ENCODE data around the gene ADA.
"Not testable (repeated sequence)": the region's sequence is repeated elsewhere in the genome, so short reads cannot be mapped to it uniquely, and the experiment has no call there.

ADA gene

DNA sequence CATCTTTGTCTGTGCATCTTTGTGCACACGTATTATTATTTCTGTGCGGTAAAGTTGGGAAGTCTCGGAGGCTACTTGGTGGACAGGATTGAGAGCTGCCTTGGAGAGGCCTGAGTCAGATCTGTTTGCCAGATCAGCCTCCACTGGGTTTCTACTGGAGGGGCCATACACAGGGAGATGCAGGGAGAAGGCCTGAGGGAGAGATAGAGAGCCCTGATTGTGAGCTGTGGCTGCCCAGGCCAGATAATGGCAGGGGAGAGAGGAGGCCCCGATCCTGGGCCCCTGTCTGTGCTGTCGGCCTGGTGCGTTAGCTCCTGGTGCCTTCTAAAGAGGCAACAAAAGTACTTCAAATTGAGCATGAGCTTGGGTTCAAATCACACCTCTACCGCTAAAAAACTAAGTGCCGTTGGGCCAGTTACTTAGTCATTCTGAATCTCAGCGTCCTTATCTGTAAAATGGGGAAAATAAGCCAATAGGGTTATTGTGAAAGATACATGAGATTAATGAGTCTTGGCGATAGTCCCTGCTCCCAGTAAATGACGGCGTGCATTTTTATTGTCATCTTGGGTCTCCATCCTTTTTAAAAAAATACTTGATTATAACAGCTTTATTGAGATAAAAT is 27.6 kb upstream of the ADA start:
- no peak for DNase-seq (ENCODE audit: low read depth)

DNA sequence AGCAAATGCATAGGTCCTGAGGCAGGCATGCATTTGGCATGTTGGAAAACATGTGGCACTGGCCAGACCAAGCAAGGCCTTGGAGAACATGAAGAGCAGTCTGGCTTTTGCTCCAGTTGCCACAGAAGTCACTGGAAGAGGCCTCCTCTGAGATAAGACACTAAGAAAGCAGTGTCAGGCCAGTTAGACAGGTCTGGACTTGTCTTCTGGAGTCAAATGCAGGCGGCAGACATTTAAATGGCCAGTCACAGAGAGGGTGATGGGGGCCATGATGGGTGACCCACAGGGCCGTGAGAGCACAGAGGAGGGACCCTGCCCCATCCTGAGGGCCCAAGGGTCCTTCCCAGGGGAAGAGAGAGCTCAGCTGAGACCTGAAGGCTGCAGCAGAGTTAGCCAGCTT is 26.7 kb upstream of the ADA start:
- DNase-seq (ENCODE audit: low read depth), result no peak

DNA sequence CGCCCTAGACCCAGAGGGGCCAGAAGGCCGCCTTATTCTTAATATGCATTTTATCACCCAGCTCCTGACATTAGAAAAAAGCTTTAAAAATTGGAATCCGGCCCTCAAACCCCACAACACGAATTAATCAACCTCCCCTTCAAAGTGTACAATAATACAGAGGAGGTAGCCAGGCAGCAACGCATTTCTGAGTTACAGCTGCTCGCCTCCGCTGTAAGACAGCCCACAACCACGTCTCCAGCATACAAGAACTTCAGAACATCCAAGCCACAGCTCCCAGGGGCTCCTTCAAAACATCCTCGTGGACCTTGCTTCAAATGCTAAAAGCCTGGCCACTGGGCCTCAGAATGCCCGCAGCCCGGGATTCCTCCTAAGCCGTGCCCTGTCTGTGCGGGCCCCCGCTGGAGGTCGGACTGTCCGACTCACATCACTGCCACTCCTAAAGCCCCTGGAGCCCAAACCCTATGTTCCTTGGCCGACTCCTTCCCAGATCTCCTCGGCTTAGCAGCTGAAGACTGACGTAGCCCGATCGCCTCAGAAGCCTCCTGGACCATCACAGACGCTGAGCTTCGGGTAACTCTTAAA is 20.9 kb upstream of the ADA start:
- DNase-seq (ENCODE audit: low read depth), result not testable (repeated sequence)

DNA sequence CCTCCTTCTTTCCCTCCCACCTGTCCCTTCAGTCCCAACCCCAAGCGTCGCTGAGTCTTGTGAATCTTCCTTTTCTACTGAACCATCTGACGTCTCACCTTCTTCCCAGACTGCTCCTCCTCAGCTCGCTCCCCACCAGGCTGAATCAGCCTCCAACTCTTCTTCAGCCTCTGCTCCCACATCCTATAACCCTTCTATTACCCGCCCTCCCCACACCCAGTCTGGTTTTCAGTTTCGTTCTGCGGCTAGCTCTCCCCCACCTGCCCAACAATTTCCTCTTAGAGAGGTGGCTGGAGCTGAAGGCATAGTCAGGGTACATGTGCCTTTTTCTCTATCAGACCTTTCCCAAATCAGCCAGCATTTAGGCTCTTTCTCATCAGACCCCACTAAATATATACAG is 20.0 kb upstream of the ADA start:
- not testable (repeated sequence) for DNase-seq (ENCODE audit: low read depth)

DNA sequence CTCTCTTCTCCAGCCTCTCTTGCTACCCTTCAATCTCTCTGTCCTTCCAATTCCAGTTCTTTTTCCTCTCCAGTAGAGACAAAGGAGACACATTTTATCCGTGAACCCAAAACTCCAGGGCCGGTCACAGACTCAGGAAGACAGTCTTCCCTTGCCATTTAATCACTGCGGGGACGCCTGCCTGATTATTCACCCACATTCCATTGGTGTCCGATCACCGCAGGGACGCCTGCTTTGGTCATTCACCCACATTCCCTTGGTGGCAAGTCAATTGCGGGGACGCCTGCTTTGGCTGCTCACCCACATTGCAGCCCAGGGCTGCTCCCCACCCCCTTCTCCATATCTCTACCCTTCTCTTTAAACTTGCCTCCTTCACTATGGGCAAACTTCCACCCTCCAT is 19.4 kb upstream of the ADA start:
- DNase-seq (ENCODE audit: low read depth), result peak; percentile 51

DNA sequence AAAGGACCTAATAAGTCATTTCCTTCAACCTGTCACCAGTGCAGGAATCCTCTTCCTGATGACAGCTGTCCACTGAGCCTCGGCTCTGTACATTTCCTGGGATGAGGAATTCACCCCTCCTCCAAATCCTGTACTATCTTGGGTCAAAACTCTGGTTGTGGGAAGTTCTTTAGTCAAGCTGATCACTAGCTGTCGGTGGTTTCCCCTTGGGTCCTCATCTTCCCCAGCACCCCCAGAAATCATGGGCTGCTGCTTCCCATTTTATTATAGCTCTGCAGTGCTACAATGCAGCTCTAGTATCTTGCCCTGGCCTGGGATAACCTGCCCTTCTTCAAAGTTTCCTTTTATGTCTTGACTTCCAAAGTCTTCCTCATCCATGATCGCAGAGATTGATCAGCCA is 14.6 kb upstream of the ADA start:
- DNase-seq (ENCODE audit: low read depth), result no peak

DNA sequence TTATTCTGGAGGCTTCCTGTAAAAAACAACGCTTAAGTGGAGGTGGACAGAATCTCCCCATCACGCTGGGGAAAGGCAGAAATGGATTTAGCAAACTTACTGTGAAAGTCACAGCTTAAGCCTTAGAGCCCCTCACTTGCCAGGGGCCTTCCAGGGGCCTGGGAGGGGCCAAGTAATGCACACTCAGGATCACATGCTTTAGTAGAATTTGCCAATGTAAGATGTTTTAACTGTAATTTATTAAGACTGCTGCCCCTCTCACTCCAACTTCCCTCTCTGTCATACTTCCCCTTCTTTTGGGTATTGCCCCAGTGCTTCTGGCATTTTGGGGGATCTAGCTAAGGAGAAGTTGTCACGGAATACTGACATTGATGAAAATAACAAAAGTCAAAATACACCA is 12.6 kb upstream of the ADA start:
- no peak for DNase-seq (ENCODE audit: low read depth)

DNA sequence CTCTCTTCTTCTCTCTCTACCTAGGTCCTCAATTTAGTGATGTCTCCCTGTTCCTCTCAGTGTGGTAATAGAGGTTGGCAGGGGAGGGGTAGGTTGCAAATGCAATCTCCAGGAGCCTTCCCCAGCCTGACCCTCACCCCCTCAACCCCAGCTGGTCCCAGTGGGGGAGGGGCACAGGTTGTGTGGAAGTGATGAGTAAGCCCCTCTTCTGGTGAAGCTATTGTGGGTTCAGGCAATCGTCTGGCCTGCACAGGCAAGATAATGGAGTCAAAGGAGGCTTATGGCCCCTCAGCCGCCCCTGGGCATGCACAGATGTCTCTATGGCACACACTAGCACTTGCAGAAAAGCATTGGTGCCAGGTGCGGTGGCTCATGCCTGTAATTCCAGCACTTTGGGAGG is 10.8 kb upstream of the ADA start:
- no peak for DNase-seq (ENCODE audit: low read depth)

DNA sequence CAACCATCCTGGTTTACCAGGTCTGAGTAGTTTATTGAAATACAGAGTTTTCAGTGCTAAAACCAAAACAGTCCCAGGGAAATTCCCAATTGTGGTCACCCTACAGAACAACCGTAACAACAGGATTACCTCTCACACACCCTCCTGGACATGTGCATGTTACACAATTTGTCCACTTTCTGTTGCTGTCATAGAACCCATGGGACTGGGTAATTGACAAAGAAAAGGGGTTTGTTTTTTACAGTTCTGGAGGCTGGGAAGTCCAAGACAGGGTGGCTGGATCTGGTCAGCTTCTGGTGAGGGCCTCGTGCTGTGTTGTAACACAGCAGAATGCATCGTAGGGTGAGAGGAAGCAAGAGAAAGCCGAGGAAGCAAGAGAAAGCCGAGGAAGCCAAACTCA is 9.1 kb upstream of the ADA start:
- DNase-seq (ENCODE audit: low read depth), result no peak

DNA sequence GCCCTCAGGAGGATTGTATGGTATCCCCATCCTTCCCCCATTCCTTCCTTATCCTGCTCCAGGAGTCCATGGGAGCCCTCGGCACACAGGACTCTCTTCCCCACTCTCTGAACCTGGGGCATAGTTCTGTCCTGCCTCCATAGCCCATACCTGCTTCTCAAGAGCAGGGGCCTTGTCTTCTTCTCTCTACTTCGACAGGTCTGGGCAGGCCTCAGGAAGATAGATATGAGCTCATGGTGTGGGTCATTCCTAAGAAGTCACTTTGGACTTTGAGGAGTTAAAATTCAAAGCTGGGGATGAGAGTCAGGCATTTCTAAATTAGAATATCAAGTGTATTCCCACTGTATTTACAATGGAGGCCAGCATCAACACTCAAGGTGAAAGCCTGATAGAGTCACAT is 8.4 kb upstream of the ADA start:
- no peak for DNase-seq (ENCODE audit: low read depth)

DNA sequence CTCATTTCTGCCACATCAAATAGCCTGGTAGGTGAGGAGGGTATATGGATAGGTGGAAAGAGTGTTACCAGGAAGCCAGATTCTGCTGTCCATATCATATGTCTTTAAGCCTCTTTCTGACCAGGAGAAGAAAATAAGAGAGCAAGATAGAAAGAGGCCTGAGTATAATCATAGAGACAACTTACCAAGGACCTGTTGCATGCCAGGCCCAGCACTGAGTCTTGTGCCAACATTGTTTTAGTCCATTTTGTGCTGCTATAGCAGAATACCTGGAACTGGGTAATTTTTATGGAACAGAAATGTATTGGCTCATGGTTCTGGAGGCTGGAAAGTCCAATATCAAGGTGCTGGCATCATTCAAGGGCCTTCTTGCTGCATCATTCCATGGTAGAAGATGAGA is 7.3 kb upstream of the ADA start:
- no peak for DNase-seq (ENCODE audit: low read depth)

DNA sequence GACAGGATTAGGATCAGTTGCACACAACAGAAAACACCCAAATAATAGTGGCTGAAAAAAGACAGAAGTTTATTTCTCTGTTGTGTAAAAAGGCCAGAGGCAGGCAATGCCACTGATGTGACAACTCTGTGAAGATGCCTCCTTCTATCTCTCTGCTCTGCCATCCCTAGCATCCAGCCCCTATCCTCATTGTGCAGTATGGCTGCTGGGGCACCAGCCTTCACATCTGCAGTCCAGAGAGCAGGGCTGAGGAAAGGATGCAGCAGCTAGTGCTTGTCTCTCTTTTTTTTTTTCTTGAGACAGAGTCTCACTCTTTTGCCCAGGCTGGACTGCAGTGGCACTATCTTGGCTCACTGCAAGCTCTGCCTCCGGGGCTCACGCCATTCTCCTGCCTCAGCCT is 6.4 kb upstream of the ADA start:
- DNase-seq (ENCODE audit: low read depth), result no peak

DNA sequence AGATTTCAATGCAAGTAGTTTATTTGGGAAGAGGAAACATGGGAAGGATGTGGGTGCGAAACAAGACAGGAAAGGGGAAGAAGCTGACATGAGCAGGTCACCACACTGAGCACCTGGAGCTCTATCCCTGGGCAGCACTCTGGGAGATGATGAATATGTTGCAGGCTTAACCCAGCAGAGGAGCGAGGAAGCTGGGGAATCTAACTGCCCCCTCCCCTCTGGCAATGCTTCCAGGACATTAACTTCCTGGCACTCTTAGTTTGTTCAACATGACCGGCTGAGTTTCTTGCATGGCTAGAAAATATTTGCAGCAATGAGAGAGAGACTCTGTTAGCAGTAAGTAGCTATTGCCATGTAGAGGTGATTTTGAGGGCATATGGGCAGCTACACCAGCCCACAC is 4.9 kb upstream of the ADA start:
- DNase-seq (ENCODE audit: low read depth), result no peak

DNA sequence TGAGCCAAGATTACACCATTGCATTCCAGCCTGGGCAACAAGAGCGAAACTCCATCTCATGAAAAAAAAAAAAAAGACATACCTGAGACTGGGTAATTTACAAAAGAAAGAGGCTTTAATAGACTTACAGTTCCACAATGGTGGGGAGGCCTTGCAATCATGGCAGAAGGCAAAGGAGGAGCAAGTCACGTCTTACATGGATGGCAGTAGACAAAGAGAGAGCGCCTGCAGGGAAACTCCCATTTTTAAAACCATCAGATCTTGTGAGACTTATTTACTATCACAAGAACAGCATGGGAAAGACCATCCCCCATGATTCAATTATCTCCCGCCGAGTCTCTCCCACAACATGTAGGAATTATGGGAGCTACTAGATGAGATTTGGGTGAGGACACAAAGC is 2.7 kb upstream of the ADA start:
- not testable (repeated sequence) for DNase-seq (ENCODE audit: low read depth)

DNA sequence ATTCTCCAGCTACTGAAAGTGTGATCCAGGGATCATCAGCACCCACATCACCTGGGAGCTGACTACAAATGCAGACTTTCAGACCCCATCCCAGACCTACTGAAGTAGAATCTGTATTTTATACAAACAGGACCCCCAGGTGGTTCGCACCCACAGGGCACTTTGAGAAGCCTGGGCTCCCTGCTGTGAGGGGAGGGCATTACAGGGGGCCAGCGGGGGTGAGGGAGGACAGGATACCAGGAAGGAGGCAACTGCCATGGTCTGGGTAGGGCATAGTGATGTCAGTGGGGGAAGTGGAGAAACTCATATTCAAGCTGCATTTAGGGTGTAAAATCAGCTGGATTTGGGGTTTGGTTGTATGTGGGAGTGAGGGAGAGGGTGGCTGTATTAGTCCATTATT is 2.0 kb upstream of the ADA start:
- DNase-seq (ENCODE audit: low read depth), result no peak

DNA sequence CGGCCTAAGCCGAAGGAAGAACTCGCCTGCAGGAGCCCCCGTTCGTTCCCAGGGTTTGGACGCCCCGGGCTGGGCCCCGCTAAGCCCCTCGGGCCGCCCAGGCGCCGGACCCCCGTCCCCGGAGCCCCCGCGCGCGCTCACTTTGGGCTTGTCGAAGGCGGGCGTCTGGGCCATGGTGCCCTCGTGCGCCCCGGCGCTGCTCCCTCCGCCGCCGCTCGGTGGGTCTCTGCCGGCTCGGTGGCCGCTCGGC is 140 bp downstream of the ADA start:
- DNase-seq (ENCODE audit: low read depth), result no peak

DNA sequence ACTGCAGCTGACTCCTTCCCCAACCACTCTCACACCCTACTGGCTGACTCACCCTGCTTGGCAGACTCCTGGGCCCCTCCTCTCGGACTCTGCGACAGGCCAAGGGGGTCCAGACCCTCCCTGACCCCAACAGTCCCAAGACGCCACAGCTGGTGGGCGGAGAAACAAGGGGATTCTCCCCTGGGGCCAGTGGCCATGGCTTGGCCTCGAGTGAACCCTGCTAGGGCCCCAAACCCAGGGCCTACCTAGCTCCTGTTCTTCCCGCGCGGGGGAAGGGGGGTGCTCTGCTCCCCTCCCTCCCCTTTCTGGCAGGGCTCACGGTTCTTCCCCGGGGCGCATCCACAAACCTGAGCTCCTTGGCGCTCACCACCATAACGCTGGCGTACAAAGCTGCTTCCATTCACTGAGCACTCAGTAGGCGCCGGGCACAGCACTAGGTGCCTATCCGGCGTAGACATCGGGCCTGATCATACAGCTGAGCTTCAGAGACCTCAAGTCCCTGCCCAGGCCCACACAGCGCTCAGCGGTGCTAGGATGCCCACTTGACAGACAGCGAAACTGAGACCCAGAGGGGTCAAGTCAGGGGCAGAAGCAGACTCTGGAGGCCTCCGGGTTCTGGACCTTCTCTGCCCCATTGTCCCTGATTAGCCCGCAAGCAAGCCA is 597 bp downstream of the ADA start:
- DNase-seq (ENCODE audit: low read depth), result no peak

DNA sequence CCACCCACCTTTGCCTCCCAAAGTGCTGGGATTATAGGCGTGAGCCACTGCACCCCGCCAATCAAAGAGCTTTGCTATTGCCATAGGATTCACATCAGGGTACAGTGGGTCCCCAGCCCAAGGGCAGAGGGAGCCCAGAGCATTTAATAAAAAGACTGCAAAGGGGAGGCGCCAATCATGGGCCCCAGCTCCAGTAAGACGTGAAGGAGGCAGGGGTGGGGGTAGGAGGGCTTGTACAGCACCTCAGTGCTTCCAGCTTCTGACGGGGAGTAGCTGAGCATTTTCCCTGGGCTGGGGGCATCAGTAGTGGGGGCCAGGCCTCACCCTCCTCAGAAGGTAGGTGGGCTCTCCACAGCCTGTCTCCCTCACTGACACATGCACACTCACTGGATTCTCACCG is 1.5 kb downstream of the ADA start:
- DNase-seq (ENCODE audit: low read depth), result no peak

DNA sequence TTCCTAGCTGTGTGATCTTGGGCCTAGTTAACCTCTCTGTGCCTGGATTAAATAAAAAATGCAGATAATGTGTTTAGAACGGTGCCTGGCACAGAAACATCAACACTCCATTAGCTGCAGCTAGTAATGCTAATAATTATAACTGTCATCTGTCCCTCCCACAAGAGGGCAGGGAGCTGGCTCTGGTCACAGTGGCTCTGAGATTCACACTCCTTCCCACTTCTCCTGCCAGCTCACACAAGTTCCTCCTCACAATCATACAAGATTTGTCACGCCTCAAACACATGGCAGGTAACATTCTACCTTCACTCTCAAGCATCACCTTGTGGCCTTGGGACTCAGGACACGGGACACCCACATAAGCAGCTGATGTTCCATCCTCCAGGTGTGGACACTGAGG is 2.4 kb downstream of the ADA start:
- DNase-seq (ENCODE audit: low read depth), result no peak

DNA sequence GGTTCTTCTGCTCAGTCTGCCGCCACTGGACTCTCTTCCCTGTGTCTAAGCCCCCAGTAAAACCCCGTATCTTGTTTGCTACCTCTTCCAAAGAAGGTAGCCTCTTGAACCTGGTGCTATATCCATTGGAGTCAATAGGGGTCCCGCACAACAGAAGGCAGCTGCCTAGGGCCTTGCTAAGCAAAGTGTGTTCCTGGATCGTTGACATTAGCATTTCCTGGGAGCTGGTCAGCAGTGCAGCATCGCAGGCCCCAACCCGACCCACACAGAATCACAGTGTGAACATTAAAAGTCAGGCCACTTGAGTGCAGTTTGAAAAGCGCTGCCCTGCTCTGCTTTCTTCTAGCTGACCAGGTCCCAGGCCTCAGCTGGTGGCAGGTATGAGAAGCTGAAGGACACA is 2.9 kb downstream of the ADA start:
- no peak for DNase-seq (ENCODE audit: low read depth)

DNA sequence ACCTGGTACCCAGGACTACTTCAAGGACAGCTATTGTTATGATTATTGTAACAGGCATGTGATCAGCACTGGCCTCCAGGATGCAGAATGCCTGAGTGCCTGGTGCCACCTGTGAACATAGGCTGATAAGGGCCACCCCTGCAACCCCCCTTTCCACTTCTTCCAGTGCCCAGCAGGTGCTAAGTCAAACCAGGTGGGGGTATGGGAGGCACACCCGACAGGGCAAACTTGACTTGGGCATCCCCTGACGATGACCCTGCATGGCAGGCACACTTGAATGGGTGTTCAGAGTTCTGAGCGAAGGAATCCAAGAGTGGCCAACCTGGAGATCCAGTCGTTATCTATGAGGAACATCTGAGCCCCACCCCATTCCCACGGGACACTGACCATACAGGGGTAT is 3.4 kb downstream of the ADA start:
- DNase-seq (ENCODE audit: low read depth), result no peak

DNA sequence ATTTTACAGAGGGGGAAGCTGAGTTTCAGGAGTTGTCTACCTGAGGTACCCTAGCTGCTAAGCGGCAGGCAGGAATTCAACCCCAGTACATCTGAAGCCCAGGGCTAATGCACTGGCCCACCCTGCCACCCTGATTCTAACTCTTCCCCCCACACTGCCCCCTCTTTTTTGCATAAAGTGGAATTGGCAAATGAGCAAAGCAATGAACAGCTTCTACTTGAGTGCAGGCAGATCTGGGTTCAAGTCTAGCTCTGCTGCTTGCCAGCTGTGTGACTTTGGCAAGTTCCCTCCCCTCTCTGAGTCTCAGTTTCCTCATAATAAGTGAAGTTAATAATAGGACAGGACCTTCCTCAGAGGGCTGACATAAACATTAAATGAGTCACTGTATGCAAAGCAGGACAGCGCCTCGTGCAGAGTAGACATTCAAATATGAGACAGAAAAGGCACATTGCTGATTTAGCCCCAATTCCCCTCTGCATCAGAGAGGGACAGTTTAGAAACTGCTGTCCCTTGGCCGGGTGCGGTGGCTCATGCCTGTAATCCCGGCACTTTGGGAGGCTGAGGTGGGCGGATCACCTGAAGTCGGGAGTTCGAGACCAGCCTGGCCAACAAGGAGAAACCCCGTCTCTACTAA is 4.7 kb downstream of the ADA start:
- no peak for DNase-seq (ENCODE audit: low read depth)

DNA sequence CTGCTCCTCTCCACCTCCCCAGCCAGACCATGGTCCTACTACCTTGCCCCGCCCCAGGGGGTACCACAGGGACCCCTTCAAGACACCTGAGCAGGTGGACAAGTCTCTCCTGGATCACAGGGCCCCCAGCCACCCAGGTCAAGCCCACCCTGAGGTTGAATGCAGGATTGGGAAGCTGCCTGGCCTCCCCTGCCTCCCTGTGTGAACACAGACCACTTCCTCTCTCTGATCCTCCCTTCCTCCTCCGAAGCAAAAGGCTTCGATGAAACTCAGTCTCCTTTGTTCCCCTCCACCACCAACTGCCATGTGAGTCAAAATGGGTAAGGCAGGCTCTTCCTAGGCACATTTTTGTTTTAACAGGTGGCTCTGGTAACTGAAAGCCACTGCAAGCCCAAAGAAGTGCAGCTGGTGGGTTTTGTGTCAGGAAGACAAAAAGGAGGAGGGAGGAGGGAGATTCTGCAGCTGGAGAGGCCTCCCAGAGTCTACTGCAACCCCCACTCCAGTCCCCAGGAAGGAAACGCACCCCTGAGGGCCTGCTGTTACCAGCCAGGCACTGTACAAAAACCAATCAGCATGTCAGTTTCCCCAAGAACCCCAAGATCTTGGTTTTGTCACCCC is 5.4 kb downstream of the ADA start:
- no peak for DNase-seq (ENCODE audit: low read depth)
